RPMI7951 (cell line): Measurements from ENCODE around the gene ARL11. TPM values are rescaled to one million over a fixed set of nuclear protein-coding genes. Genes with fewer than 3 reads are reported as not detected.

Experiments used
- total RNA-seq: library from RNA; depleted of rRNA; stranded (reverse); fragments of >200 nt; shearing (Covaris generic); gene quantifications from 2 replicates; pipeline ENCODE4 v1.2.3, GENCODE V29; 2014; rRNA removed

The ARL11 gene
- total RNA-seq, 1 experiment from 2014 or later: not detected

Other genes with a start within 250 kb of the ARL11 start
- 8.3 and 12.6 TPM in 2 replicates for gene CAB39L, start 184.4 kb upstream of the ARL11 start, total RNA-seq
- 4.8 and 5.5 TPM in 2 replicates for gene SETDB2, start 184.2 kb upstream of the ARL11 start, total RNA-seq
- gene PHF11, start 132.6 kb upstream of the ARL11 start, total RNA-seq: 18.2 and 20.2 TPM in 2 replicates
- 8.9 and 9.6 TPM in 2 replicates for gene RCBTB1, start 42.9 kb upstream of the ARL11 start, total RNA-seq
- 52.3 and 70.0 TPM in 2 replicates for gene EBPL, start 63.0 kb downstream of the ARL11 start, total RNA-seq
- 20.0 and 27.3 TPM in 2 replicates for gene KPNA3, start 164.2 kb downstream of the ARL11 start, total RNA-seq